SJCRH30 (cell line): Measurements from ENCODE around the gene DLX2. TPM values are rescaled to one million over a fixed set of nuclear protein-coding genes. Genes with fewer than 3 reads are reported as not detected.
"Not testable (repeated sequence)": the region's sequence is repeated elsewhere in the genome, so short reads cannot be mapped to it uniquely, and the experiment has no call there.

Experiments
- DNase-seq, 2 experiments: peaks; one replicate each; pipeline ENCODE4 v3.0.0-alpha.2; 2015 to 2020
- H3K27ac ChIP-seq: fragments of 250-450 bp; sonication (Bioruptor Pico); 2 replicates; pipeline ENCODE4 v1.5.1; 2020; ENCODE audit warnings: mild to moderate bottlenecking, moderate library complexity
- H3K27me3 ChIP-seq: fragments of 250-450 bp; sonication (Bioruptor Pico); 2 replicates; pipeline ENCODE4 v1.5.1; 2020; ENCODE audit warnings: mild to moderate bottlenecking, moderate library complexity
- H3K36me3 ChIP-seq: fragments of 250-450 bp; sonication (Bioruptor Pico); 2 replicates; pipeline ENCODE4 v1.5.1; 2020; ENCODE audit warnings: mild to moderate bottlenecking, moderate library complexity
- H3K4me1 ChIP-seq: fragments of 250-450 bp; sonication (Bioruptor Pico); 2 replicates; pipeline ENCODE4 v1.5.1; 2020; ENCODE audit warnings: mild to moderate bottlenecking, moderate library complexity
- H3K4me3 ChIP-seq: fragments of 250-450 bp; sonication (Bioruptor Pico); 2 replicates; pipeline ENCODE4 v1.5.1; 2020; ENCODE audit warnings: mild to moderate bottlenecking, moderate library complexity
- H3K9me3 ChIP-seq: fragments of 250-450 bp; sonication (Bioruptor Pico); replicated peaks from 2 replicates; pipeline ENCODE4 v1.5.1; 2020; ENCODE audit warnings: mild to moderate bottlenecking, moderate library complexity
- total RNA-seq: library from RNA; depleted of rRNA; stranded (reverse); fragments of >200 nt; shearing (Covaris generic); gene quantifications from 2 replicates; pipeline ENCODE4 v1.2.3, GENCODE V29; 2014

Gene DLX2
- total RNA-seq, 1 experiment from 2014 or later: 0.89 TPM

DNA sequence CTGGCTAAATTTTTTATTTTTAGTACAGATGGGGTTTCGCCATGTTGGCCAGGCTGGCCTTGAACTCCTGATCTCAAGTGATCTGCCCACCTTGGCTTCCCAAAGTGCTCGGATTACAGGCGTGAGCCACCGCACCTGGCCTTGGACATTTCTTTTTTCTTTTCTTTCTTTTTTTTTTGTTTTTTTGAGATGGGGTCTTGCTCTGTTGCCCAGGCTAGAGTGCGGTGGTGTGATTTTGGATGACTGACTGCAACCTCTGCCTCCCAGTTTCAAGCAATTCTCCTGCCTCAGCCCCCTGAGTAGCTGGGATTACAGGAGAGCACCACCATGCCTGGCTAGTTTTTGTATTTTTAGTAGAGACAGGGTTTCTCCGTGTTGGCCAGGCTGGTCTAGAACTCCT, 11.5 kb upstream of the DLX2 start:
- H3K27ac ChIP-seq, H3K36me3 ChIP-seq, H3K4me3 ChIP-seq, H3K27me3 ChIP-seq, DNase-seq, H3K4me1 ChIP-seq, H3K9me3 ChIP-seq: not testable (repeated sequence)

DNA sequence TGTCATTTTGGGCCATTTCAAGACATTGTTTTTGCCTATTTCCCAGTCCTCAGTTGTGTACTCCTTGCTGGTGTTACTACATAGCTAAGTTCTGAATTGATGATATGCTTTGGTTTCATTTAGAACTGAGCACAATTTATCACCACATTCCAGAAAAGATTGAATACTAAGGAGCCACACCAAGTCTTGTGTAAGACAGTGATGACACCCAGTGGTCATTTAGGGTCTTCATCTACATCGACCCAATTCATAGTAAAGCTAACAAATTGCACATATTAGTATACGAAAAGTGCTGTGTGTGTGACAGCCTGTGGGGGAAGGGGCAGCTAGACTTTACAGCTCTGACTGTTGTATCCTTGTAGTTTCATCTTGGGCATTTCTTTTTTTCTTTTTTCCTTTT, 10.9 kb upstream of the DLX2 start:
- H3K4me3 ChIP-seq: no peak overlapping the region
- peak in 1 of 2 experiments; percentile 65 for DNase-seq
- H3K27ac ChIP-seq: no peak overlapping the region
- no peaks in the 10 kb centered on the region for H3K4me1 ChIP-seq
- no peaks in the 10 kb centered on the region for H3K9me3 ChIP-seq
- H3K27me3 ChIP-seq: no peaks in the 10 kb centered on the region
- H3K36me3 ChIP-seq: no peaks in the 10 kb centered on the region

DNA sequence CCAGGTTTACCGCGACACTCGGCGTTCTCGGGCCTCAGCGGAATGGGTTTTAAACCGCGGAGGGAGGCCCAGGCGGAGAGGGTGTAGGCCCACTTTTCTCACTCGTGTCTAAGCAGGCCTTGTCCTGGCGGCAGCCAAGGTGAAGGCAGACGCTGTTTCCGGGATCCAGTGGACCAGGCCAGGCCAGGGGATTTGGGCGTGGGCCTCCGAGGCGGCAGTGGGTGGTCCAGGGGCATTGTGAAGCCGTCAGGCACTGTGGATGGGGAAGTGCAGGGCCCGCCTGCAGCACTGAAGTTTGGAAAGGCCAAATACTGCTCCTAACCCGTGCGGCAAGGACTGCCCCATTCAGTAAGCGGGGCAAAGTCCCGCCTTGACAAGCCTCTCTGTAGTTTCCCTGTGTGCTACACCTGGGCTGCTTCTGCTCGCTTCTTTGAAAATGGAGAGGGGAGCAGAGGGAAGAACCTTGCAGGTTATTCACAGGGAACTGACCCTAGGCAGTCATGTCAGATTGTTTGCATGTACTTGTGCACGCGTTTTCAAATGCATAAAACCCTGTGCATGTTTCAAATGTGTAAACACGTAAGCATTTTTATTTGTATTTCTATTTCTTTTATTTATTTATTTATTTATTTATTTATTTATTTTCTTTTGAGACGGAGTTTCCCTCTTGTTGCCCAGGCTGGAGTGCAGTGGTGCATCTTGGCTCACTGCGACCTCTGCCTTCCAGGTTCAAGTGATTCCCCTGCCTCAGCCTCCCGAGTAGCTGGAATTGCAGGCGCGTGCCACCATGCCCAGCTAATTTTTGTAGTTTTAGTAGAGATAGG, 7.5 kb upstream of the DLX2 start:
- no peaks in the 10 kb centered on the region for H3K4me1 ChIP-seq
- no peak overlapping the region for H3K4me3 ChIP-seq
- DNase-seq: no peak
- no peaks in the 10 kb centered on the region for H3K36me3 ChIP-seq
- no peaks in the 10 kb centered on the region for H3K27me3 ChIP-seq
- no peak overlapping the region for H3K27ac ChIP-seq
- H3K9me3 ChIP-seq: no peaks in the 10 kb centered on the region

DNA sequence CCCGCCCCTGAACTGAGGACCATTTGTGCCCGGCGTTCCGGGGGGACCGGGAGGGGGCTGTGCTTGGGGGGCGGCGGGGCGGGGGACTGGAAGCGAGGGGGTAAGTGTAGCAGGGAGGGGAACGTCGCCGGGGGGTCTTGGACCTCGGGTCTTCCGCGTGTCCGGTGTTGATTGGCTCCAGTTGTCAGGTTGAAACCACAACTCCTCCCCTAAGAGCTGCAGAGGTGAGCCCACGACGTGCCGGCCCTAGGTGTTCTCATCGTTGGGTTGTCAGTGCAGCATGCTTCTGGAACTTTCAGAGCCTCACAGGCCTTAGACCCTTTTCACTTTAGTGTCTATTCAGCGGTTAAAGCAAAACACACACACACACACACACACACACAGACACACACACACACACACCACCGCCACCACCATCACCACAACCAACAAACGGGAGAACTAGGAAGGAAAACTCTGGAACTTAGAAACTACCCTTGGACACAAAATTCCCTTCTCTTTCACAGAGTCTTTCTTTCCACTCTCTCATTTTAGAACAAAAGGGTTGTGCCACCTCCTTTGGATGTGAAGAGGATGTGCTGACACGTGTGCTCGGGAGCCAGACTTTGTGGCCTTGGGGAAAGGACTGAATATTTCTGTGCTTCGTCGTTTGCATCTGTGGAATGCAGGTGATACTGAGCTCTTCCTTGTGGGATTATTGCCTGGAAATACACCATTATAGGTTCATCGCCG, 6.7 kb upstream of the DLX2 start:
- Histone ChIP-seq H3K4me3 (no peak overlapping the region), H3K27ac (no peak overlapping the region), H3K36me3 (no peaks in the 10 kb centered on the region), H3K9me3 (no peaks in the 10 kb centered on the region), H3K4me1 (no peaks in the 10 kb centered on the region), H3K27me3 (no peaks in the 10 kb centered on the region)
- no peak for DNase-seq

DNA sequence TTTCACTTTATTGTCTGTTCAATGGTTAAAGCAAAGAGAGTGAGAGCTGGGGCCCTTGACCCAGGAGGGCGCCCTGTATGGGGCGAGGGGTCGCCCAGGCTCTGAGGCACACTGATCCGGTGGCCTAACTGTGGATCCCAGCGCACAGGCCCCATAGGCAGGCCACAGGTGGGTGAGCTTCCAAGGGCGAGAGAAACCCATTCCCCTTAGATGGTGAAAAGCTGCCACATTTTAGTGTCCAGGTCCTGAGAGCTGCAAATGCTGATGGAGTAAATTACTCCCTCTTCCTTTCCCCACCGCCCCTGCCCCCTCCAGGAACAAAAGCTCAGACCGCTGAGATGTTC, 5.9 kb upstream of the DLX2 start:
- Histone ChIP-seq H3K27ac (no peak overlapping the region), H3K36me3 (no peaks in the 10 kb centered on the region), H3K9me3 (no peaks in the 10 kb centered on the region), H3K27me3 (no peaks in the 10 kb centered on the region), H3K4me3 (no peak overlapping the region), H3K4me1 (no peaks in the 10 kb centered on the region)
- no peak for DNase-seq

DNA sequence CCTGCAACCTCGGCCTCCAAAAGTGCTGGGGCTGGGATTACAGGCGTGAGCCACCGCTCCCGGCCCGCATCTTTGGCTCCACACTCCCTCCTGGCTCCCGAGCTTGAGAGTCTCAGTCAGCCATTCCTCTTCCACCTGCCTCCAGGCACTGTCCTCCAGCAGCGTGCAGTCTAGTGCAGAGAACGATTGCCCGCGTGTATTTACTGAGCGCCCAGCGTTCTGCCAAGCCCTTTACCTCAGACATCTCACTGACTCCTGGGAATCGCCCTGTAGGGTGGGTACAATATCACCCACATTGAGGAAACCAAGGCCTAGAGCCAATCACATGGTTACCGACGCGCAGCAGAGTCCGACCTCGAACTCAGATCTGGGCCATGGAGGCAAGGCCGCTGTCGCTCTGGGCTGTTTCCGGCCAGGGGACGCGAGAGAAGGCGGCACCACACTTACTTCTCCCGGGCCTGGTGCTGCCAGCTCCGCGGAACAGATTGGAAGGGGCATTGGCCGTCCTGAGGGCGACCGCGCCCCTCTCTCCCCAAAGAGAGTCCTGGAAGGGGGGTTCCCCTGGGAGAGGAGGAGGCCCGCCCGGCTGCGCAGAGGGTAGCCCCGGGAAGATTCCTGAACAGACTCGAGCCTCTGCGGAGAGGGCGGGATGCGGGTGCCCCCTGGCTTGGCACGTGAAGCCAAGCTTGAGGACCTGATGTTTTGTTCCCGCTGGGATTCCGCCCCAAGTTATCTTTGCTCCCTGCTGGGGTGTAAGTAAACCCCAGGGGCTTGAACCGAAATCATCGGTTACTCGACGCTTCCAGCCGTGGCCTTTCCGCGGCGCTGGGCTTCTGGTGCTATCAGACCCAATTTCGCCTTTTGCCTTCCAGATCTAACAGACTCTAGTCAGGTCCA, 5.2 kb upstream of the DLX2 start:
- H3K9me3 ChIP-seq: no peaks in the 10 kb centered on the region
- no peak overlapping the region for H3K27ac ChIP-seq
- DNase-seq: no peak
- no peaks in the 10 kb centered on the region for H3K27me3 ChIP-seq
- H3K4me3 ChIP-seq: no peak overlapping the region
- no peaks in the 10 kb centered on the region for H3K4me1 ChIP-seq
- H3K36me3 ChIP-seq: no peaks in the 10 kb centered on the region

DNA sequence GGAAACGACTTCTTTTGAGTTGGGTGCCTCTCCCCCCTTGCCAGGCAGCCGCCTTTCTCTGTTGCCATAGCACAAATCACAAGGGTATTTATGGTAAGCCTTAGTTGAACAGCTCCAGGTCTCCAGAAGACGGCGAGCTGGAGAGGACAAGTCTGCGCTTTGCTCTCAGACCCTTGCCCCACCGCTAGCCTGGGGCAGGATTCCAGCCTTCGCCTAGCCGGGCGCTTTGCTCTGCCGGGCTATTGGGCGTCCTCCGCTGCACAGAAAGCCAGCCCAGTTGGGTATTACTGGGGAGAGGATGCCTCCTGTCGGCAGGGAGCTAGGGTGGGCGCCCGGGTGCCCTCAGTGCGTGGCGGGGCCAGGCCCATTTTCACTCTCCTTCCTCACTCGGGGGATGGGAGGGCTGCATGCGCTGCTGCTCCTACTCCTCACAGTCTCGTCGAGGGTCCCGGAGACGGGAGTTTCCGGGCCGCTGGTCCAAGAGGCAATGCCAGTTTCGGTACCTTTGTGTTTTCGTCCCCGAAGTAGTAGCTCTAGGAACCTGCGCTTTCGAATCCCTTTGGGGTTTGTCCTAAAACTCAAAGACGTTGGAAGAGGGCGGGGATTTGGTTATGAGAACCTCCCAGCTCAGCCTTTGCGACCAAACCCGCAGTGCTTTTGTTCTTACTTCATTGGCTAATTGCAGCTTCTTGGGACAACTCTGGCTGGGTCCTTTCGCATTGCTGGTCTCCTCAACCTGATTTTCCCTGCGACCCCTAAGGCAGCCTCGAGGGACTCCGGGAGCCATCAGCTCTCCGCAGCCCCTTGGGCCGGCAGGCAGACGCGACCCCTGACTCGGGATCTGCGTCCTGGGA, 3.6 kb upstream of the DLX2 start:
- H3K27me3 ChIP-seq: no peaks in the 10 kb centered on the region
- H3K9me3 ChIP-seq: no peaks in the 10 kb centered on the region
- DNase-seq: peak; percentile 35 to 45
- peak overlapping the region; percentile 42 for H3K4me3 ChIP-seq
- no peak overlapping the region for H3K27ac ChIP-seq
- H3K36me3 ChIP-seq: no peaks in the 10 kb centered on the region
- no peaks in the 10 kb centered on the region for H3K4me1 ChIP-seq

DNA sequence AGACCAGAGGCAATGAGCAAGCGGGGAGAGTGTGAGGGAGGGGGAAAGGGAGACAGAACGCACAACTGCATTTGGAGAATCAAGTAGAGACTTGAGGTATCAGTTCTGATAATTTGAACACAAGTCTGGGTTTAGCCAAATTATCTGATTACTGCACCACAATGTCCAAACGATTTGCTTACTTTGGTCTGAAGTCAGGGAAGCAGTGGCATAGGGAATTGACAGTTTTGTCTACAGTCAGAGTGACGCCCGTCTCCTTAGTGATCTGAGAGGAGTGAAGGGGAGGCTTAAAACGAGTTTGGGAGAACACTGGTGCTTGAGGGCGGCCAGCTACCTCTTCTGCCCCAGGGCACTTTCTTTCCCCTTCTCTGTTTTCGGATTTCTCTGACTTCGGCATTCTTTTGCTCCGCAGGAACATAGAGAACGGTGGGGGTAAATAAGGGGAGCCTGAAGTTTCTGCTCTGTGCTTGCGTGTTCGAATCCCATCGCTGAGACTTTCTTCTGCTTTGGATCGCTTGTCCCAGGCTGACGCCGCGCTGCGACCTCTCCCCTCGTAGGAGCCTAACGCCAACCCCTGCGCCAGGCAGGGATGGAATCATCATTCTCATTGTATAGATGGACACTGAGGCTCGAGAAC, 2.9 kb upstream of the DLX2 start:
- Histone ChIP-seq H3K27ac (no peak overlapping the region), H3K4me1 (no peaks in the 10 kb centered on the region), H3K9me3 (no peaks in the 10 kb centered on the region), H3K27me3 (no peaks in the 10 kb centered on the region), H3K36me3 (no peaks in the 10 kb centered on the region), H3K4me3 (no peak overlapping the region)
- DNase-seq: no peak

DNA sequence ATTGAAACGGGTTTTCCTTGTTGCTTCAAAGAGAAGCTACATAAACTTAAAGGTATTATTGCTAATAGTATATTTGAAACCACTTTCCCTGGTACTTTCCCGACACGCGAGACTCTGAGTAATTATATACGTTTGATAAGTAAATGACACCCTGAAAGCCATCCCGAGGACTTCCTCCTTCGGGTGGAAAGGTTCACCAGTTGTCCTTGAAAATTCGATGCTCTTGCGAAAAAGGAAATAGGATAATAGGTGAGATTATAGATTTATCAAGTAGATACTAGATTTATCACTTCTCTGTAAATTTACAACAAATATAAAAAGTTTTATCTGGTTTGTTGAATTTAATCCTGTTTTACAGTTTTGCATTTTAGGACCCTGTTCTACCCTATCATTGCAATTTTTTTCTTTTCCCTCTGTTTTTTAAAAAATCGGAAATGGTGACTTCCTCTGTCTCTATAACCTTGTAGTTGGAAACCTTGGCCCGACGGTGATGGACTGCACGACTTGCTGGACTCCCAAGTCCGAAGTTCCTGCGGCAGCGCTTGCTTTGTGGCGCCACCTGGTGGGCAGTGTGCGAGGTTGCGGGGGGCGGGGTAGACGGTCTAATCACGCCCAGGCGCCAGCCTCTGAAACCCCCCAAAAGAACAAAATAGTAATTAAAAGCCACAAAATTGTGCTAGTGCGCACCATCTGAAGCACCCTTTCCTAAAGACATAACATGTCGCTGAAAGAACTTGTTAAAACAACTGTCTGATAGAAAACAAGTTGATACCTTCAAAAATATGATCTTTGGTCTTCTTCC, 972 bp upstream of the DLX2 start:
- Histone ChIP-seq H3K36me3 (no peaks in the 10 kb centered on the region), H3K4me1 (no peaks in the 10 kb centered on the region), H3K27ac (no peak overlapping the region), H3K4me3 (peak overlapping the region; percentile 68), H3K9me3 (no peaks in the 10 kb centered on the region), H3K27me3 (no peaks in the 10 kb centered on the region)
- peak; percentile 87 to 93 for DNase-seq

DNA sequence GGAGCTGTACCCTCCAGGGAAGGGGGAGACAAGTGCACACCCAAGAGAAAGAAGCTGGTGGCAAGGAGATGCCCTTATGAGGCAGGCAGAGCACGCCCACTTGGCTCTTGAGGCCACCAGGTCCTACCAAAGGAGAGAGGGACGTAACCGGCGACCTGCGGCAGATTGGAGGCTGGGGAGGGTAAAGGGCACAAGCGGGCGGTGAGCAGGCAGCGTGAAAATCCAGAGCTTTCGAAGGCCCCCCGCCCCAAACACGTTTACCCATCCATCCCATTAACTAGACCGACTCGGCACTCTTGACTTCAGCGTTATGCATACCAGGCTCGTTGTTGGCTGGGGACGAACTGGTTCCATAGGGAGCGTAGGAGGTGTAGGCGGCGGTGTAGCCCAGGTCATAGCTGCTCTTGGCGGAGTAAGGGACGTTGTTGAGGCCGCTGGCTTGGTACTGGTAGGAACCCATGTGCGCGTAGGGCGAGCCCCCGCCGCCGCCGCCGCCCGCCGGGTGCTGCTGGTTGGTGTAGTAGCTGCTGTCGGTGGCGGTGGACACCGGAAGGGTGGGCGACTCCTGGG, 794 bp downstream of the DLX2 start:
- no peak for DNase-seq
- Histone ChIP-seq H3K4me3 (peak overlapping the region; percentile 68), H3K4me1 (no peaks in the 10 kb centered on the region), H3K9me3 (no peaks in the 10 kb centered on the region), H3K36me3 (no peaks in the 10 kb centered on the region), H3K27ac (peak overlapping the region; percentile 18), H3K27me3 (no peaks in the 10 kb centered on the region)

DNA sequence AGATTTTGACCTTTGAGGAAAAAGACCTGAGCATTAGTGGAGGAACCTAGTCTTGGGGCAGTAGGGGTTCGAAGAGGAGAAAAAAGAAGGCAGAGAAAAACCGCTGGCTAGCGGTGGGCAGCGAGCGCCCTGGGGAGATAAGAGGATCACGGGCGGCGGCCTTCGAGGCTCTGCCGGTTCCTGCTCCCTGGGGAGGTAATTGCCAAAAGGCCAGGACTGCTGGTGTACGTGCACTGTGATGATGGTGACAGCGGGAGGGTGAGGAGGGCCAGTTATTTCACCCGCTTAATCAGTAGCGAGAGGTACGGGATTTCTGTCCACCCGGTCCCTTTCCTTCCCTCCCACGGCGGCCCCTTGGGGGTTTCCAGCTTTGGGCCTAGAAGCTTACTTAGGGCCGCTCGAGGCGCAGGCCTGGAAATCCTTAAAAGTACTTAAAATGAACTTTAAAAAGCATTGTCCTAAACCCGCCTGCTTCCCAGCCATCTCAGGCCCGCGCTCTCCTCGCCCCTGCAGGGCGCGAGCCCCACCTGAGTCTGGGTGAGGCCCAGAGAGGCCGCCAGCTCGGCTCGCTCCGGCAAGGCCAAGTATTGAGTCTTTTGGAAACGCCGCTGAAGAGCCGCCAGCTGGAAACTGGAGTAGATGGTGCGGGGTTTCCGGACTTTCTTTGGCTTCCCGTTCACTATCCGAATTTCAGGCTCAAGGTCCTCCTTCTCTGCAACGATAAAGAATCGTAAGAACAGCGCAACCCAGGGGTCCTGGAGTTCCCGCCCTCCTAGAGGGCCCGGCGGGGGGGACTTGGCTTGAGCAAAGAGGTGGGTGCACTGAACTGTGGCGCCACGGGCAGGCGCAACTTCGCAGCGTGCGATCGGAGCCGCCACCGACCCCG, 1.5 kb downstream of the DLX2 start:
- Histone ChIP-seq H3K9me3 (no peaks in the 10 kb centered on the region), H3K27me3 (no peaks in the 10 kb centered on the region), H3K4me1 (no peaks in the 10 kb centered on the region), H3K4me3 (peak overlapping the region; percentile 68), H3K36me3 (no peaks in the 10 kb centered on the region), H3K27ac (no peak overlapping the region)
- no peak for DNase-seq
